RWPE1 (cell line): ENCODE measurements around the gene DOCK1.

Source experiments
- CTCF ChIA-PET: fragments of 350-600 bp; sonication (Branson Sonifier 250); formaldehyde crosslinking; extraction: SDS; loops from one replicate; lab custom pipeline; 2021; lab: Yijun Ruan, JAX
- POLR2A ChIA-PET: fragments of 400-600 bp; formaldehyde crosslinking; extraction: SDS; loops from one replicate; lab custom pipeline; 2020; ENCODE audit warnings: antibody characterized with exemption; ENCODE audit not compliant: low non-redundant PET; lab: Yijun Ruan, JAX
- DNase-seq: peaks from one replicate; pipeline ENCODE4 v3.0.0; 2012; ENCODE audit warnings: low spot score
- H3K27ac ChIP-seq: fragments of 450-650 bp; 2 replicates; pipeline ENCODE4 v1.5.1; 2017
- TF ChIP-seq, protein P1 (sequence below): fragments of 450-650 bp; conservative IDR thresholded peaks from 2 replicates; pipeline ENCODE4 v1.5.1; 2017; ENCODE audit warnings: low read depth, mild to moderate bottlenecking

DOCK1 gene

DNA sequence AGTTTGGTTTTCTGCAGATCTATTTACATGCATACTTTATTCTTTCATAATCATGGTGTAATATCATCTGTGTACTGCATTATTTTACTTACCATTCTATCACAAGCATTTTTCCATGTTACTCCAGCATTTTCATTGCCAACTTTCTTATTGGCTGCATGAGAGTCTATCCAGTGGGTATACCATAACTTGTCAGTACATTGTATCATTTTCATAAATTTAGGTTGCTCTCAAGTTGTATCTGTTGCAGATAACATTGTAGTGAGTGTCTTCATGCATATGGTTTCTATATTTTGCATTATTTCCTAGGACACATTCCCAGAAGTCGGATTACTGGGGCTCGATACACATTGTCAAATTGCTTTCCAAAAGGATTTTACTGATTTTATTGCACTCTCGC, 378.3 kb downstream of the DOCK1 start:
- TF ChIP-seq, protein P1, sequence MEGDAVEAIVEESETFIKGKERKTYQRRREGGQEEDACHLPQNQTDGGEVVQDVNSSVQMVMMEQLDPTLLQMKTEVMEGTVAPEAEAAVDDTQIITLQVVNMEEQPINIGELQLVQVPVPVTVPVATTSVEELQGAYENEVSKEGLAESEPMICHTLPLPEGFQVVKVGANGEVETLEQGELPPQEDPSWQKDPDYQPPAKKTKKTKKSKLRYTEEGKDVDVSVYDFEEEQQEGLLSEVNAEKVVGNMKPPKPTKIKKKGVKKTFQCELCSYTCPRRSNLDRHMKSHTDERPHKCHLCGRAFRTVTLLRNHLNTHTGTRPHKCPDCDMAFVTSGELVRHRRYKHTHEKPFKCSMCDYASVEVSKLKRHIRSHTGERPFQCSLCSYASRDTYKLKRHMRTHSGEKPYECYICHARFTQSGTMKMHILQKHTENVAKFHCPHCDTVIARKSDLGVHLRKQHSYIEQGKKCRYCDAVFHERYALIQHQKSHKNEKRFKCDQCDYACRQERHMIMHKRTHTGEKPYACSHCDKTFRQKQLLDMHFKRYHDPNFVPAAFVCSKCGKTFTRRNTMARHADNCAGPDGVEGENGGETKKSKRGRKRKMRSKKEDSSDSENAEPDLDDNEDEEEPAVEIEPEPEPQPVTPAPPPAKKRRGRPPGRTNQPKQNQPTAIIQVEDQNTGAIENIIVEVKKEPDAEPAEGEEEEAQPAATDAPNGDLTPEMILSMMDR, result no peak
- CTCF ChIA-PET, result no interaction called here
- no peak for DNase-seq
- POLR2A ChIA-PET, result no interaction called here
- no peak overlapping the region for H3K27ac ChIP-seq

DNA sequence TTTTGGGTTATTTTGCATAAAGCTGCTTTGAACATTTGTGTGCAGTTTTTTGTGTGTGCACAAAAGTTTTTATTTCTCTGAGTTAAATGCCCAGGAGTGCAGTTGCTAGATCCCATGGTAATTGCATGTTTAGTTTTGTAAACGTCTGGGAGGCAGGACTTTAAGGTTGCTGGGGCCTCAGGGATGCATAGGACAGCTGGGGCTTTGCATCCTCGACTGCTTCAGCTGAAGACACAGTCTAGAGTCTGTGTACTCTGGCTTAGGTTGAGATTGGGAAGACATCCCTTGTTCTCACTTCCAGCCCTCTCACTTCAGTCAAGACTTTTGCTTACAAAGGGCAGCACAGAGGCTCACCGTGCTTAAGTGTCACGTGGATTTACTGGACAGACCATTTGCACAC, 385.6 kb downstream of the DOCK1 start:
- TF ChIP-seq, protein P1, result no peak
- CTCF ChIA-PET, result no interaction called here
- POLR2A ChIA-PET, result interaction anchor here (0.6 kb wide), 1 partner anchor 12 kb away, joined by 3 read pairs; no protein-coding TSS in a partner anchor
- no peak for DNase-seq
- no peak overlapping the region for H3K27ac ChIP-seq

DNA sequence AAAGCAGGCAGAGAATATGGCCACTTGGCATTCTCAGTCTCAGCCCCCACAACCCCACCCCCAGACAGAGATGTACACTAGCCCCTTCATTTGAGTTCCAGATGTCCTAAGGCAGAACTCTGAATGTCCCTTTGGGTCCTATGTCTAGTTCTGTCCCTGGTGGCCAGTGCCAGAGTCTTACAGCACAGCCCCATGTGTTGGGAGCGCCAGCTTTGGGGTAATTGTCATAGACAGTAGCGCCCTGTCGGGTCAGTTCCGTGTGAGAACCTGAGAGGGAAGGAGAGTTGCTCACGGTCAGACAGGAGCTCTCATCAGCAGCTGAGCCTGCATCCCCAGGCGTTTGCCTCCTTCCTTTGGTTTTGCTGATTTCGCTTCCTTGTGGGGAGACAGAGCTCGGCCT, 386.1 kb downstream of the DOCK1 start:
- POLR2A ChIA-PET, result interaction anchor here (0.6 kb wide), 1 partner anchor 12 kb away, joined by 3 read pairs; no protein-coding TSS in a partner anchor
- TF ChIP-seq, protein P1, result no peak
- H3K27ac ChIP-seq, result no peak overlapping the region
- CTCF ChIA-PET, result no interaction called here
- DNase-seq, result no peak

DNA sequence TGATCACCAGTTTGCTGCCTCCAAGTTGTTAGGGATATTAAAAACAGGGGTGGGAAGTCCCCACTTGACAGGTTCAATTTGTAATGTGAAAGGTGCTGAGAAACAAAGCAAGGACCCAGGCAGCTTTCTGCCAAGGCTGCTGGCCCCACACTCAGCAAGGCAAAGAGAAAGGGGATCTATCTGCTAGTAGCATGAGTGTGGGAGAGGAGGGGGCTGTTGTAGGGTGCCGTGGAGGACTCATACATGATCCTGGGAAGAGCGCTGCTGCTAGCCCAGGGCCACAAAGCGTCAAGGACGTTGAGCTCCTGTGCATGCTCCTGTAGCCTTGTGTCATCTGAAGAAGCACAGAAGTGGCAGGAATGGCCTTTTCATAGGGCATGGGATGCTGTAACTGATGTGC, 387.7 kb downstream of the DOCK1 start:
- no peak for DNase-seq
- ChIA-PET CTCF (interaction anchor here (0.5 kb wide), 1 partner anchor 653 kb away, joined by 3 read pairs; no protein-coding TSS in a partner anchor), POLR2A (interaction anchor here (0.8 kb wide), 1 partner anchor 63 kb away, joined by 3 read pairs; no protein-coding TSS in a partner anchor)
- no peak overlapping the region for H3K27ac ChIP-seq
- TF ChIP-seq, protein P1, result no peak

DNA sequence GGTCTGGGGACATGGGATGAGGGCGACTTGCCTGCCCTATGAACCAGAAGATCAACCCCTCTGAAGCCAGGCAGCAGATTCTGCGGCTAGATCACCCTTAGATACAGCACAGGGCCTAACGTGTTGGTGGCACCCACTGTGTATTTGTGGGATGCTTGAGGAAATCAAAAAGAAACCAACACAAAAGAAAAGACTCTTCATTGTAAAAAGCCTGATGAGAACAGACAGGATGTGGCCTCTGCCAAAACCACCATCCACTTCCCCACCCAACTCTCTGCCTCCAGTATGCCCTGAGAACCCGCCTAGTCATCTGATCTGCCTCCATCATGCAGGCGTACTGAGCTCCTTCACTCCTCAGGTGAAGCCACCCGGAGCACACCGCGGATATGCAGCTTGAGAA, 388.4 kb downstream of the DOCK1 start:
- ChIA-PET CTCF (interaction anchor here (0.7 kb wide), 1 partner anchor 9 kb away, joined by 4 read pairs; no protein-coding TSS in a partner anchor), POLR2A (interaction anchor here (0.8 kb wide), 1 partner anchor 62 kb away, joined by 3 read pairs; no protein-coding TSS in a partner anchor)
- H3K27ac ChIP-seq, result no peak overlapping the region
- TF ChIP-seq, protein P1, result no peak
- no peak for DNase-seq

DNA sequence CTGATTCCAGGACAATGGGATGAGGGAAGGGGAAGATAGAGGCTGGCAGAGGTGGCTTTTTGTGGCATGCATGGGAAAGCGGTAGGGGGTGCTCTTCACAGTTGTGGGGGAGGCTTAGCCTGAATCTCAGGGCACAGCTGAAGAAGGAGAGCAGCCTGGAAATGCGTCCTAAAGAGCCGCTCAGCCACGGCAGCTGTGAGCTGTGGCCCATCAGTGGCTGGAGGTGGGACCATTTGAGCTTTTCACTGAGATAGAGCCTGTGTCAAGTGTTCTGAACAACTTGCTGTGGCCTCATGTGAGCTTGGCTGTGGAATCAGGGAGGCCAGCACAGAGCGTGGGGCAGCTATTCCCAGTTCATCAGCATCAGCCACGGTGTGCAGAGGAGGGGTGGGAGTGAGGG, 391.5 kb downstream of the DOCK1 start:
- ChIA-PET CTCF (interaction anchor here (0.6 to 1.0 kb wide), 2 partner anchors 12 to 1291 kb away, joined by 3 to 4 read pairs; no protein-coding TSS in a partner anchor), POLR2A (interaction anchor here (0.6 kb wide), 1 partner anchor 71 kb away, joined by 3 read pairs; no protein-coding TSS in a partner anchor)
- DNase-seq, result no peak
- TF ChIP-seq, protein P1, result no peak
- no peak overlapping the region for H3K27ac ChIP-seq
